Fibroblast of lung (primary cell): Measurements from ENCODE around the gene LSAMP.

Experiments
- EZH2 ChIP-seq: IDR thresholded peaks from 2 replicates; pipeline ENCODE4 v1.5.1; 2012; ENCODE audit warnings: low read length, control low read depth, mild to moderate bottlenecking; ENCODE audit errors: missing control alignments
- TF ChIP-seq, protein P1 (sequence below), 2 donors: IDR thresholded peaks in 1 of 2; conservative IDR thresholded peaks in 1 of 2; 1 replicate in 1 of 2; 2 replicates in 1 of 2; pipeline ENCODE4 v1.5.1; 2011 to 2012; ENCODE audit warnings: low read length in 2 of 2, control low read depth in 1 of 2, inconsistent platforms in 1 of 2, low read depth in 1 of 2, mild to moderate bottlenecking in 1 of 2

DNA sequence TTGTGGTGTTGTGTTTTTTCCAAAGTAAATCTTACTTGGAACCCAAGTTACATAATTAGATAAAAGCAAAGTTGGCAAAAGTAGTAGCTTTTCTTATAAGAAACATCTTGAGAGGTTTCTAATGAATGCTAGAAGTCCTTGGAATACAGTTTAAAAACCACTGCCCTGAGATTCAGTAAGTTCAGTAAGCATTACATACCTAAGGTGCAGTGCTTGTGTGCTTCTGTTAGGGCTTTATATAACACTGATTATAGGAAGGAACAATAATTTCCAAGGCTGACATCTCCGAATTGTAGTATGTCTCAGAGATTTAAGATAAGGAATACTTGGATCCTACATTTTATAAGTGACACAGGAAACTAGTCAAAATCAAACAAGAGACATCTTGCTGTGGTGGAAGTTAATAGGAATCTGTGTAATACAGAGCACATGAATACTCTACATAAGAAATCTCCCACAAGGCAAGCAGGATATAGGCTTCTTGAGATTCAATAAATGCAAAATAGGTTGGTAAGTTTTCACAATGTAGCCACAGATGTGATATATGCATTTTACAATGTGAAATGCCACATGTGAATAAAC lies 268.2 kb downstream of the LSAMP start:
- TF ChIP-seq, protein P1, sequence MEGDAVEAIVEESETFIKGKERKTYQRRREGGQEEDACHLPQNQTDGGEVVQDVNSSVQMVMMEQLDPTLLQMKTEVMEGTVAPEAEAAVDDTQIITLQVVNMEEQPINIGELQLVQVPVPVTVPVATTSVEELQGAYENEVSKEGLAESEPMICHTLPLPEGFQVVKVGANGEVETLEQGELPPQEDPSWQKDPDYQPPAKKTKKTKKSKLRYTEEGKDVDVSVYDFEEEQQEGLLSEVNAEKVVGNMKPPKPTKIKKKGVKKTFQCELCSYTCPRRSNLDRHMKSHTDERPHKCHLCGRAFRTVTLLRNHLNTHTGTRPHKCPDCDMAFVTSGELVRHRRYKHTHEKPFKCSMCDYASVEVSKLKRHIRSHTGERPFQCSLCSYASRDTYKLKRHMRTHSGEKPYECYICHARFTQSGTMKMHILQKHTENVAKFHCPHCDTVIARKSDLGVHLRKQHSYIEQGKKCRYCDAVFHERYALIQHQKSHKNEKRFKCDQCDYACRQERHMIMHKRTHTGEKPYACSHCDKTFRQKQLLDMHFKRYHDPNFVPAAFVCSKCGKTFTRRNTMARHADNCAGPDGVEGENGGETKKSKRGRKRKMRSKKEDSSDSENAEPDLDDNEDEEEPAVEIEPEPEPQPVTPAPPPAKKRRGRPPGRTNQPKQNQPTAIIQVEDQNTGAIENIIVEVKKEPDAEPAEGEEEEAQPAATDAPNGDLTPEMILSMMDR (conservative IDR thresholded peaks at IDR 0.05 in 1 of 2, IDR thresholded peaks at IDR 0.05 in 1 of 2; ENCODE audit: low read depth in 1 of 2, low read length in 2 of 2) = no peak
- TF ChIP-seq EZH2 = no peak
